Measurements from ENCODE around the gene FAM20C. TPM values are rescaled to one million over a fixed set of nuclear protein-coding genes. Genes with fewer than 3 reads are reported as not detected.
"Not testable (repeated sequence)": the region's sequence is repeated elsewhere in the genome, so short reads cannot be mapped to it uniquely, and the experiment has no call there.

The FAM20C gene
- total RNA-seq, 2 donors from 2014 or later, result 33.5 to 53.5 TPM

DNA sequence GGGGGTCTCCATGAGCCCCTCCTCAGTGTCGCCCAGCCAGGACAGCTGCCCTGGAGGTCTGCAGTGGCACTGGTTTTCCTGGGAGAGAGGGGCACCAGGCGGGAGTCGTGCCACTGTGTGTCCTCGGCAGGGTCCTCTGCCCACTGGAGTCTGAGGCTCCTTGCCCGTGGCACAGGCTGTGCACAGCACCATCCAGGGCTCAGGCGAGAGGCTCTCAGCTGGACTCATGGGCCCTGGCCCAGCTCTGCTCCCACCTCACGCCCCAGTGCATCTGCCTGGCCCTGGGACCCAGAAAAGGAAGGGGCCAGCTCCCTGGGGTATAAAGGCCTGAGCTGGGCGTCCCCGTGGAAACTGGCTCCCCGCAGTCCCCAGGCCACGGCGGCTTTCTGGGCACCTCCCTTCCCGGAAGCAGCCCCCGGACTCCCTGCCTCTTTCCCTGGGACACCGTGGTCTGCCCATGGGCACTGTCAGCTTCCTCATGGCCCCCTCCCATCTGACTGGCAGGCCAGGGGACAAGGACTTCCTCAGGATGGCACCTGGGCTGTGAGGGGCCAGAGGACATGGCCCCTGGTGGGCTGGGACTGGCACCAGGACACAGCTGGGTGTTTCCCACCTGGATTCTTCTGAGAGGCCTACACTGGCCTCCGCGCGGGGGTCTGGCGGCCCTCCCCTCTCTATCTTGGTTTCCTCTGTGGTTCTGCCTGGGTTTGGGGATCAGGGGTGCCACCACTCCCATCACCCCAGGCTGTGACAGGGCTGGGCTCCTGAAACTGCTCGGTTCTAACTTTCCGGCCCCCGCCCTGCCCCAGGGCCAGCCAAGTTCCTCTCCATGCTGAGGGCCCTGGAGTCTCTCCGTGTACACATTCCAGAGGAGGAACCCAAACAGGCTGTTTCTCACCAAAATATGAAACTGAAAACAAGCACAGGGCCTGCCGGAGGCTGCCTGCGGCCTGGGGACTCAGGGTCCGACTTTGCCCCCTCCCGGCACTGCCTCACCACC lies 103.1 kb downstream of the FAM20C start:
- Histone ChIP-seq H3K9me3 (ENCODE audit: control insufficient read depth, low read length) (no peaks in the 10 kb centered on the region), H3K36me3 (ENCODE audit: control insufficient read depth, insufficient read depth, low read length) (no peaks in the 10 kb centered on the region), H3K27me3 (ENCODE audit: control insufficient read depth, insufficient read depth, low read length, poor library complexity, severe bottlenecking) (peaks cover 29% of the 10 kb centered on the region), H3K4me1 (ENCODE audit: control insufficient read depth, insufficient read depth, low read length) (no peaks in the 10 kb centered on the region), H3K9ac (ENCODE audit: extremely low read depth, low read length, poor library complexity, severe bottlenecking) (no peak overlapping the region), H3K4me3 (ENCODE audit: low read length) (no peak overlapping the region), H3K27ac (ENCODE audit: low read depth, low read length) (no peak overlapping the region)
- Mint-ChIP-seq H3K27ac (no peak overlapping the region), H3K27me3 (ENCODE audit: insufficient read depth) (peaks cover 38% of the 10 kb centered on the region), H3K4me1 (no peaks in the 10 kb centered on the region), H3K4me3 (no peak overlapping the region), H3K36me3 (ENCODE audit: low read depth) (no peaks in the 10 kb centered on the region), H3K9me3 (no peaks in the 10 kb centered on the region)
- TF ChIP-seq, protein P1, sequence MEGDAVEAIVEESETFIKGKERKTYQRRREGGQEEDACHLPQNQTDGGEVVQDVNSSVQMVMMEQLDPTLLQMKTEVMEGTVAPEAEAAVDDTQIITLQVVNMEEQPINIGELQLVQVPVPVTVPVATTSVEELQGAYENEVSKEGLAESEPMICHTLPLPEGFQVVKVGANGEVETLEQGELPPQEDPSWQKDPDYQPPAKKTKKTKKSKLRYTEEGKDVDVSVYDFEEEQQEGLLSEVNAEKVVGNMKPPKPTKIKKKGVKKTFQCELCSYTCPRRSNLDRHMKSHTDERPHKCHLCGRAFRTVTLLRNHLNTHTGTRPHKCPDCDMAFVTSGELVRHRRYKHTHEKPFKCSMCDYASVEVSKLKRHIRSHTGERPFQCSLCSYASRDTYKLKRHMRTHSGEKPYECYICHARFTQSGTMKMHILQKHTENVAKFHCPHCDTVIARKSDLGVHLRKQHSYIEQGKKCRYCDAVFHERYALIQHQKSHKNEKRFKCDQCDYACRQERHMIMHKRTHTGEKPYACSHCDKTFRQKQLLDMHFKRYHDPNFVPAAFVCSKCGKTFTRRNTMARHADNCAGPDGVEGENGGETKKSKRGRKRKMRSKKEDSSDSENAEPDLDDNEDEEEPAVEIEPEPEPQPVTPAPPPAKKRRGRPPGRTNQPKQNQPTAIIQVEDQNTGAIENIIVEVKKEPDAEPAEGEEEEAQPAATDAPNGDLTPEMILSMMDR (conservative IDR thresholded peaks at IDR 0.05), result no peak
- 89 to 90% methylated on average over 16 to 27 of the region's 27 CpGs for WGBS, 2 experiments (ENCODE audit: insufficient coverage in 1 of 2, insufficient read length in 1 of 2)
- peak; percentile 28 for DNase-seq

DNA sequence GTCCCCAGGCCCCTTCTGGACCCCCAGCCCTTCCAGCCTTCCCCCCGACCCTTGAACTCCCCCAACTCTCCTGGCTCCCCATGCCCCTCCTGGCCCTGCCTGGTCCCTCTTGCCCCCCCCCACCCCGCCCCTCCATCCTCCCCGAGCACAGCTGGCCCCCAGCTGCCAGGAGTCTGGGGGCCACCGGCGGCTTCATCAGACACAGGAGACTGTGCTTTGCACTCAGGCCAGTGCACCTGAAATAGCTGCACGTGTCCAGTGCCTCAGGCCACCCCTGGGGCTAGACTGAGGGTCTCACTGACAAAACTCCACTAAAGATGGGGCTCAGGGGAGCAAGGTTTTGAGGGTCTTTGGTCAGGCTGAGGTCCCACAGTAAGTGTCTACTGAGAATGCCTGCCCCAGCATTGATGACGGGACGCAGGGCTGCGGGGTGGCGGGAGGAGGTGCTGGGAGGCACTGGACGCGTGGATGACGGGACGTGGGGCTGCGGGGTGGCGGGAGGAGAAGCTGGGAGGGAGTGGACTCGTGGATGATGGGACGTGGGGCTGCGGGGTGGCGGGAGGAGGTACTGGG lies 104.1 kb downstream of the FAM20C start:
- Mint-ChIP-seq H3K36me3 (ENCODE audit: low read depth) (no peaks in the 10 kb centered on the region), H3K4me3 (no peak overlapping the region), H3K27me3 (ENCODE audit: insufficient read depth) (peaks cover 32% of the 10 kb centered on the region), H3K9me3 (no peaks in the 10 kb centered on the region), H3K27ac (no peak overlapping the region), H3K4me1 (no peaks in the 10 kb centered on the region)
- peak; percentile 26 for DNase-seq
- no peaks in the 10 kb centered on the region for H3K36me3 ChIP-seq (ENCODE audit: control insufficient read depth, insufficient read depth, low read length)
- H3K9ac ChIP-seq (ENCODE audit: extremely low read depth, low read length, poor library complexity, severe bottlenecking), result no peak overlapping the region
- no peaks in the 10 kb centered on the region for H3K4me1 ChIP-seq (ENCODE audit: control insufficient read depth, insufficient read depth, low read length)
- peaks cover 22% of the 10 kb centered on the region for H3K27me3 ChIP-seq (ENCODE audit: control insufficient read depth, insufficient read depth, low read length, poor library complexity, severe bottlenecking)
- H3K4me3 ChIP-seq (ENCODE audit: low read length), result no peak overlapping the region
- TF ChIP-seq, protein P1 (conservative IDR thresholded peaks at IDR 0.05), result no peak
- H3K9me3 ChIP-seq (ENCODE audit: control insufficient read depth, low read length), result no peaks in the 10 kb centered on the region
- WGBS, 2 experiments (ENCODE audit: insufficient coverage in 1 of 2, insufficient read length in 1 of 2), result 88 to 100% methylated on average over 3 to 19 of the region's 20 CpGs
- no peak overlapping the region for H3K27ac ChIP-seq (ENCODE audit: low read depth, low read length)

DNA sequence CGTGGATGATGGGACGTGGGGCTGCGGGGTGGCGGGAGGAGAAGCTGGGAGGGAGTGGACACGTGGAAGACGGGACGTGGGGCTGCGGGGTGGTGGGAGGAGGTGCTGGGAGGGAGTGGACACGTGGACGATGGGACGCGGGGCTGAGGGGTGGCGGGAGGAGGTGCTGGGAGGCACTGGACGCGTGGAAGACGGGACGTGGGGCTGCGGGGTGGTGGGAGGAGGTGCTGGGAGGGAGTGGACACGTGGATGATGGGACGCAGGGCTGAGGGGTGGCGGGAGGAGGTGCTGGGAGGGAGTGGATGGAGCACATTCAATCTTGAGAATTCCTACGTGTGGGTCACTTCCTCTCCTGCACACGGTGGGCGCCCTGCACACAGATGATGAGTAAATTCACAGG lies 104.8 kb downstream of the FAM20C start:
- peaks cover 25% of the 10 kb centered on the region for H3K27me3 Mint-ChIP-seq (ENCODE audit: insufficient read depth)
- peak; percentile 17 for DNase-seq
- H3K9me3 Mint-ChIP-seq; H3K4me1 ChIP-seq (ENCODE audit: control insufficient read depth, insufficient read depth, low read length); H3K4me1 Mint-ChIP-seq; H3K4me3 ChIP-seq (ENCODE audit: low read length); H3K9ac ChIP-seq (ENCODE audit: extremely low read depth, low read length, poor library complexity, severe bottlenecking); H3K27ac Mint-ChIP-seq; H3K36me3 ChIP-seq (ENCODE audit: control insufficient read depth, insufficient read depth, low read length); H3K4me3 Mint-ChIP-seq; H3K36me3 Mint-ChIP-seq (ENCODE audit: low read depth); H3K9me3 ChIP-seq (ENCODE audit: control insufficient read depth, low read length); H3K27ac ChIP-seq (ENCODE audit: low read depth, low read length): not testable (repeated sequence)
- H3K27me3 ChIP-seq (ENCODE audit: control insufficient read depth, insufficient read depth, low read length, poor library complexity, severe bottlenecking), result peaks cover 15% of the 10 kb centered on the region
- 93 to 94% methylated on average over 17 to 24 of the region's 24 CpGs for WGBS, 2 experiments (ENCODE audit: insufficient coverage in 1 of 2, insufficient read length in 1 of 2)

All from endodermal cell (in vitro differentiated cells).